Stimulated activated CD4-positive, alpha-beta T cell treated with anti-CD3 and anti-CD28 coated beads, Interleukin-1b, Interleukin-23, amount 100 ng/mL, for 1 hour (primary cell): Measurements from ENCODE around the gene PPP2R5C.

Experiments
- DNase-seq, 2 donors: peaks; one replicate each; pipeline ENCODE4 v3.0.0-alpha.2; 2020; ENCODE audit warnings: low read depth in 2 of 2

The PPP2R5C gene

GRCh38 chr14:101950100-101950499, 188.6 kb downstream of the PPP2R5C start:
- DNase-seq, result no peak

GRCh38 chr14:101950516-101951215, 189.2 kb downstream of the PPP2R5C start:
- DNase-seq, result no peak

- DNase-seq, result no peak
Observed at GRCh38 chr14:101953151-101953550, 191.6 kb downstream of the PPP2R5C start.

- DNase-seq, result no peak
Observed at GRCh38 chr14:101954501-101954900, 193.0 kb downstream of the PPP2R5C start.

GRCh38 chr14:101955695-101956161, 194.2 kb downstream of the PPP2R5C start:
- no peak for DNase-seq

- no peak for DNase-seq
Observed at GRCh38 chr14:101956179-101956885, 194.8 kb downstream of the PPP2R5C start.

GRCh38 chr14:101957406-101958234, 196.1 kb downstream of the PPP2R5C start:
- DNase-seq, result no peak

- DNase-seq, result no peak
Observed at GRCh38 chr14:101958418-101959180, 197.1 kb downstream of the PPP2R5C start.

- DNase-seq, result no peak
Observed at GRCh38 chr14:101959277-101959676, 197.8 kb downstream of the PPP2R5C start.

- no peak for DNase-seq
Observed at GRCh38 chr14:101960225-101960624, 198.7 kb downstream of the PPP2R5C start.

GRCh38 chr14:101961011-101961721, 199.7 kb downstream of the PPP2R5C start:
- DNase-seq, result peak; percentile 37 to 57

GRCh38 chr14:101961746-101962502, 200.4 kb downstream of the PPP2R5C start:
- DNase-seq, result no peak

GRCh38 chr14:101962503-101962874, 201.0 kb downstream of the PPP2R5C start:
- no peak for DNase-seq

- DNase-seq, result no peak
Observed at GRCh38 chr14:101963052-101963451, 201.5 kb downstream of the PPP2R5C start.

GRCh38 chr14:101963656-101964296, 202.3 kb downstream of the PPP2R5C start:
- no peak for DNase-seq

GRCh38 chr14:101964297-101965180, 203.0 kb downstream of the PPP2R5C start, which contains the start of gene DYNC1H1:
DYNC1H1 (plus strand) TSS chr14:101964573; CDS start chr14:101964692, 119 bp downstream.
- DNase-seq, result peak; percentile 71 to 74

GRCh38 chr14:101965181-101965544, 203.7 kb downstream of the PPP2R5C start:
- peak in 1 of 2 donors; percentile 20 for DNase-seq
